Measurements from ENCODE around the gene DHDH. TPM values are rescaled to one million over a fixed set of nuclear protein-coding genes. Genes with fewer than 3 reads are reported as not detected.

The DHDH gene
- total and polyA plus RNA-seq, 2 of the 13 experiments (the other 11 are each of a cell fraction or from before 2014, with no cell fraction given), result 0.13 to 0.91 TPM

DNA sequence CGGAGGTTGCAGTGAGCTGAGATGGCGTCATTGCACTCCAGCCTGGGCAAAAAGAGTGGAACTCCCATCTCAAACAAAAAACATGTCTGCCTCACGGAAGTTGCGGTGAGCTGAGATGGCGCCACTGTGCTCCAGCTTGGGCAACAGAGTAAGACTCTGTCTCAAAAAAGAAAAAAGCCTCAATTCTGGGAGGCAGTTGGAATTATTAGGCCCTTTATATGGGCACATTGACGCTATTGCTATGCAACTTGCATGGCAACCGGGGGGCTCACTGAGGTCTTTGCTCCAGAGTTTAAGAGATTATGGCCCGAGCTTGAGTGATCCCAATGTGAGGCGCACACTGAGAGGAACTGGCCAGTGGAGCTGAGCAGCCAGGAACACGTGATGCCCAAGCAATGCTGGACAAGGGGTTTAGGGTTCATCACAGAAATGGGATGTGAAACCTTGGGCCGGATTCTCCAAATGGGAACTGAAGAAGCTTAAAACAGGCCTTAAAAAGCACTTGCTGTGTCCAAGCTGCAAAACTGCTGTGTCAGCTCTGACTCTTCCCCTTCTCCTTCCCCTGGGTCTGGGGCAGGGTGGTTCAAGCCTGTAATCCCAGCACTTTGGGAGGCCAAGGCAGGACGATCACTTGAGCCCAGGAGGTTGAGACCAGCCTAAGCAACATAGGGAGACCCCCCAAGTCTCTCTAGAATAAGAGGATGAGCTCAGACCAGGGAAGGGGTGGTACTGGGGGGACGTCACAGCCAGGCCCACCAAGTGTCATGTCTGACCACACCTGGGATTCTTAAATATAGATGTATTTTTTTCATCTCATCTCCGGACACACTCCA lies 34.1 kb downstream of the DHDH start (continued):
- TF ChIP-seq, protein P1, sequence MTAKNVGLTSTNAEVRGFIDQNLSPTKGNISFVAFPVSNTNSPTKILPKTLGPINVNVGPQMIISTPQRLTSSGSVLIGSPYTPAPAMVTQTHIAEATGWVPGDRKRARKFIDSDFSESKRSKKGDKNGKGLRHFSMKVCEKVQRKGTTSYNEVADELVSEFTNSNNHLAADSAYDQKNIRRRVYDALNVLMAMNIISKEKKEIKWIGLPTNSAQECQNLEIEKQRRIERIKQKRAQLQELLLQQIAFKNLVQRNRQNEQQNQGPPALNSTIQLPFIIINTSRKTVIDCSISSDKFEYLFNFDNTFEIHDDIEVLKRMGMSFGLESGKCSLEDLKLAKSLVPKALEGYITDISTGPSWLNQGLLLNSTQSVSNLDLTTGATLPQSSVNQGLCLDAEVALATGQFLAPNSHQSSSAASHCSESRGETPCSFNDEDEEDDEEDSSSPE (CRISPR knock-in tag; IDR thresholded peaks at IDR 0.05), result no peak
- TF ChIP-seq, protein P2, sequence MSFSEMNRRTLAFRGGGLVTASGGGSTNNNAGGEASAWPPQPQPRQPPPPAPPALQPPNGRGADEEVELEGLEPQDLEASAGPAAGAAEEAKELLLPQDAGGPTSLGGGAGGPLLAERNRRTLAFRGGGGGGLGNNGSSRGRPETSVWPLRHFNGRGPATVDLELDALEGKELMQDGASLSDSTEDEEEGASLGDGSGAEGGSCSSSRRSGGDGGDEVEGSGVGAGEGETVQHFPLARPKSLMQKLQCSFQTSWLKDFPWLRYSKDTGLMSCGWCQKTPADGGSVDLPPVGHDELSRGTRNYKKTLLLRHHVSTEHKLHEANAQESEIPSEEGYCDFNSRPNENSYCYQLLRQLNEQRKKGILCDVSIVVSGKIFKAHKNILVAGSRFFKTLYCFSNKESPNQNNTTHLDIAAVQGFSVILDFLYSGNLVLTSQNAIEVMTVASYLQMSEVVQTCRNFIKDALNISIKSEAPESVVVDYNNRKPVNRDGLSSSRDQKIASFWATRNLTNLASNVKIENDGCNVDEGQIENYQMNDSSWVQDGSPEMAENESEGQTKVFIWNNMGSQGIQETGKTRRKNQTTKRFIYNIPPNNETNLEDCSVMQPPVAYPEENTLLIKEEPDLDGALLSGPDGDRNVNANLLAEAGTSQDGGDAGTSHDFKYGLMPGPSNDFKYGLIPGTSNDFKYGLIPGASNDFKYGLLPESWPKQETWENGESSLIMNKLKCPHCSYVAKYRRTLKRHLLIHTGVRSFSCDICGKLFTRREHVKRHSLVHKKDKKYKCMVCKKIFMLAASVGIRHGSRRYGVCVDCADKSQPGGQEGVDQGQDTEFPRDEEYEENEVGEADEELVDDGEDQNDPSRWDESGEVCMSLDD (CRISPR knock-in tag; IDR thresholded peaks at IDR 0.05; ENCODE audit: borderline replicate concordance), result no peak
- no peak for TF ChIP-seq ZNF616 (CRISPR knock-in tag; IDR thresholded peaks at IDR 0.05; ENCODE audit: low read depth)
- TF ChIP-seq KMT2A (CRISPR knock-in tag; IDR thresholded peaks at IDR 0.05), result no peak; the same call in 1 of the 2 replicates
- no peak for TF ChIP-seq MED13 (CRISPR knock-in tag; IDR thresholded peaks at IDR 0.05)
- no peak for TF ChIP-seq MAZ (IDR thresholded peaks at IDR 0.05; ENCODE audit: borderline replicate concordance, low read depth, low read length)
- TF ChIP-seq MAZ (CRISPR knock-in tag; IDR thresholded peaks at IDR 0.05; ENCODE audit: low read depth), result peak; percentile 16; the same call in 1 of the 2 replicates
- no peak for TF ChIP-seq RAD51 (IDR thresholded peaks at IDR 0.05; ENCODE audit: borderline replicate concordance)
- TF ChIP-seq KAT7 (CRISPR knock-in tag; IDR thresholded peaks at IDR 0.05; ENCODE audit: borderline replicate concordance), result no peak
- TF ChIP-seq CREB1 (IDR thresholded peaks at IDR 0.05), result no peak
- peak; percentile 61 for TF ChIP-seq CREB1 (CRISPR knock-in tag; IDR thresholded peaks at IDR 0.05)
- TF ChIP-seq ZNF644 (CRISPR knock-in tag; IDR thresholded peaks at IDR 0.05; ENCODE audit: low read depth), result peak; percentile 24; the same call in 1 of the 2 replicates
- TF ChIP-seq ZMAT3 (CRISPR knock-in tag; conservative IDR thresholded peaks at IDR 0.05), result no peak
- TF ChIP-seq, protein P3, sequence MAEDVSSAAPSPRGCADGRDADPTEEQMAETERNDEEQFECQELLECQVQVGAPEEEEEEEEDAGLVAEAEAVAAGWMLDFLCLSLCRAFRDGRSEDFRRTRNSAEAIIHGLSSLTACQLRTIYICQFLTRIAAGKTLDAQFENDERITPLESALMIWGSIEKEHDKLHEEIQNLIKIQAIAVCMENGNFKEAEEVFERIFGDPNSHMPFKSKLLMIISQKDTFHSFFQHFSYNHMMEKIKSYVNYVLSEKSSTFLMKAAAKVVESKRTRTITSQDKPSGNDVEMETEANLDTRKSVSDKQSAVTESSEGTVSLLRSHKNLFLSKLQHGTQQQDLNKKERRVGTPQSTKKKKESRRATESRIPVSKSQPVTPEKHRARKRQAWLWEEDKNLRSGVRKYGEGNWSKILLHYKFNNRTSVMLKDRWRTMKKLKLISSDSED (CRISPR knock-in tag; IDR thresholded peaks at IDR 0.05), result peak; percentile 67; the same call in 1 of the 2 replicates
- TF ChIP-seq TCF7 (IDR thresholded peaks at IDR 0.05; ENCODE audit: low read depth), result no peak
- no peak for TF ChIP-seq KLF12 (CRISPR knock-in tag; IDR thresholded peaks at IDR 0.05; ENCODE audit: borderline replicate concordance)
- no peak for TF ChIP-seq LBX2 (CRISPR knock-in tag; IDR thresholded peaks at IDR 0.05; ENCODE audit: borderline replicate concordance)
- TF ChIP-seq, protein P4, sequence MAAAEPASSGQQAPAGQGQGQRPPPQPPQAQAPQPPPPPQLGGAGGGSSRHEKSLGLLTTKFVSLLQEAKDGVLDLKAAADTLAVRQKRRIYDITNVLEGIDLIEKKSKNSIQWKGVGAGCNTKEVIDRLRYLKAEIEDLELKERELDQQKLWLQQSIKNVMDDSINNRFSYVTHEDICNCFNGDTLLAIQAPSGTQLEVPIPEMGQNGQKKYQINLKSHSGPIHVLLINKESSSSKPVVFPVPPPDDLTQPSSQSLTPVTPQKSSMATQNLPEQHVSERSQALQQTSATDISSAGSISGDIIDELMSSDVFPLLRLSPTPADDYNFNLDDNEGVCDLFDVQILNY (CRISPR knock-in tag; conservative IDR thresholded peaks at IDR 0.05), result no peak
- TF ChIP-seq, protein P5, sequence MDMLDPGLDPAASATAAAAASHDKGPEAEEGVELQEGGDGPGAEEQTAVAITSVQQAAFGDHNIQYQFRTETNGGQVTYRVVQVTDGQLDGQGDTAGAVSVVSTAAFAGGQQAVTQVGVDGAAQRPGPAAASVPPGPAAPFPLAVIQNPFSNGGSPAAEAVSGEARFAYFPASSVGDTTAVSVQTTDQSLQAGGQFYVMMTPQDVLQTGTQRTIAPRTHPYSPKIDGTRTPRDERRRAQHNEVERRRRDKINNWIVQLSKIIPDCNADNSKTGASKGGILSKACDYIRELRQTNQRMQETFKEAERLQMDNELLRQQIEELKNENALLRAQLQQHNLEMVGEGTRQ (IDR thresholded peaks at IDR 0.05; ENCODE audit: low read depth, low read length), result peak; percentile 59; the same call in 1 of the 2 replicates
- TF ChIP-seq, protein P5 (CRISPR knock-in tag; IDR thresholded peaks at IDR 0.05; ENCODE audit: borderline replicate concordance), result peak; percentile 73; the same call in 1 of the 2 replicates
- no peak for TF ChIP-seq NFE2L1 (CRISPR knock-in tag; IDR thresholded peaks at IDR 0.05; ENCODE audit: borderline replicate concordance)
